GM21447 (cell line): Measurements from ENCODE around the gene PCDH9.

Experiments used
- ATAC-seq: cut with Tn5 transposase; IDR thresholded peaks from one replicate; pipeline ENCODE4 v1.9.1; 2021; ENCODE audit not compliant: unreplicated experiment

The PCDH9 gene

GRCh38 chr13:67048084-67048820, 181.9 kb downstream of the PCDH9 start:
- peak; percentile 91 for ATAC-seq

GRCh38 chr13:67045357-67045756, 184.8 kb downstream of the PCDH9 start:
- ATAC-seq, result no peak

- ATAC-seq, result no peak
Measured at GRCh38 chr13:67043901-67044300, 186.2 kb downstream of the PCDH9 start.

GRCh38 chr13:67042556-67042955, 187.6 kb downstream of the PCDH9 start:
- no peak for ATAC-seq

- no peak for ATAC-seq
Measured at GRCh38 chr13:67036699-67037457, 193.3 kb downstream of the PCDH9 start.

GRCh38 chr13:67033170-67033569, 197.0 kb downstream of the PCDH9 start:
- ATAC-seq, result no peak

GRCh38 chr13:67023130-67023876, 206.8 kb downstream of the PCDH9 start:
- ATAC-seq, result no peak

GRCh38 chr13:67018775-67019174, 211.4 kb downstream of the PCDH9 start:
- ATAC-seq, result no peak

GRCh38 chr13:67017276-67017675, 212.9 kb downstream of the PCDH9 start:
- ATAC-seq, result no peak

GRCh38 chr13:67015976-67016600, 214.0 kb downstream of the PCDH9 start:
- no peak for ATAC-seq

GRCh38 chr13:67014399-67014798, 215.7 kb downstream of the PCDH9 start:
- ATAC-seq, result no peak

- ATAC-seq, result no peak
Measured at GRCh38 chr13:67013709-67014108, 216.4 kb downstream of the PCDH9 start.

GRCh38 chr13:67008075-67008668, 222.0 kb downstream of the PCDH9 start:
- ATAC-seq, result no peak

- ATAC-seq, result no peak
Measured at GRCh38 chr13:67004511-67004910, 225.6 kb downstream of the PCDH9 start.

GRCh38 chr13:67003743-67004142, 226.4 kb downstream of the PCDH9 start:
- no peak for ATAC-seq

- ATAC-seq, result no peak
Measured at GRCh38 chr13:67001363-67001762, 228.8 kb downstream of the PCDH9 start.

- ATAC-seq, result no peak
Measured at GRCh38 chr13:66996503-66996902, 233.6 kb downstream of the PCDH9 start.

- ATAC-seq, result peak; percentile 75
Measured at GRCh38 chr13:66995203-66995611, 234.9 kb downstream of the PCDH9 start.

- ATAC-seq, result peak; percentile 43
Measured at GRCh38 chr13:66994517-66995202, 235.5 kb downstream of the PCDH9 start.

- peak; percentile 54 for ATAC-seq
Measured at GRCh38 chr13:66994097-66994496, 236.0 kb downstream of the PCDH9 start.
